HEK293 (cell line): Measurements from ENCODE around the gene AHCY.

Experiments used
- CTCF ChIP-seq: fragments of 450-650 bp; formaldehyde crosslinking; IDR thresholded peaks from 2 replicates; pipeline ENCODE4 v1.5.1; 2016; ENCODE audit warnings: missing biosample characterization, missing genetic modification characterization
- MZF1 ChIP-seq: fragments of 450-650 bp; formaldehyde crosslinking; IDR thresholded peaks from 2 replicates; pipeline ENCODE4 v1.5.1; 2017; ENCODE audit warnings: missing biosample characterization, missing genetic modification characterization, borderline replicate concordance
- ZNF175 ChIP-seq: fragments of 450-650 bp; formaldehyde crosslinking; IDR thresholded peaks from 2 replicates; pipeline ENCODE4 v1.5.1; 2016; ENCODE audit warnings: missing biosample characterization, missing genetic modification characterization
- ZNF23 ChIP-seq: fragments of 450-650 bp; formaldehyde crosslinking; IDR thresholded peaks from 2 replicates; pipeline ENCODE4 v1.5.1; 2016; ENCODE audit warnings: missing biosample characterization, missing genetic modification characterization, borderline replicate concordance
- ZNF521 ChIP-seq: fragments of 450-650 bp; formaldehyde crosslinking; IDR thresholded peaks from 2 replicates; pipeline ENCODE4 v1.5.1; 2017; ENCODE audit warnings: missing biosample characterization, mild to moderate bottlenecking, missing genetic modification characterization
- ZNF600 ChIP-seq: fragments of 450-650 bp; formaldehyde crosslinking; IDR thresholded peaks from 2 replicates; pipeline ENCODE4 v1.5.1; 2016; ENCODE audit warnings: missing biosample characterization, missing genetic modification characterization

GRCh38 chr20:34302312-34302722 is 838 bp downstream of the AHCY start:
- no peak for TF ChIP-seq CTCF
- TF ChIP-seq MZF1 (tag by site-specific recombination) = no peak
- TF ChIP-seq ZNF175 (tag by site-specific recombination) = no peak
- no peak for TF ChIP-seq ZNF23
- TF ChIP-seq ZNF521 (tag by site-specific recombination) = no peak
- TF ChIP-seq ZNF600 (tag by site-specific recombination) = no peak
